Ovary (tissue), 3 donors: Measurements from ENCODE around the gene C3.

Experiments used
- CTCF ChIP-seq, 3 donors: fragments of 450-650 bp in 2 of 3; fragments of 200-600 bp in 1 of 3; IDR thresholded peaks; one replicate each; pipeline versions ENCODE4 v1.5.1 to v1.8.0; 2016 to 2022; ENCODE audit warnings: antibody characterized with exemption in 3 of 3, mild to moderate bottlenecking in 1 of 3
- EP300 ChIP-seq: sonication (generic); formaldehyde crosslinking; IDR thresholded peaks from one replicate; pipeline ENCODE4 v1.6.1; 2017; ENCODE audit warnings: antibody characterized with exemption
- donor health status: DM: no; HTN: no; CAD: no.

GRCh38 chr19:6767081-6767356 lies 46.6 kb upstream of the C3 start:
- TF ChIP-seq EP300 (no peak), CTCF (IDR thresholded peaks at IDR 0.05) (no peak)
